Lower leg skin (tissue), 3 donors: ENCODE results near the gene PTDSS2.

Experiments
- POLR2A ChIP-seq, 2 donors: fragments of 450-650 bp; IDR thresholded peaks; one replicate each; pipeline ENCODE4 v1.6.1; 2016 to 2017; ENCODE audit warnings: antibody characterized with exemption in 2 of 2, mild to moderate bottlenecking in 1 of 2, moderate library complexity in 1 of 2
- TF ChIP-seq, protein P1 (sequence below), 3 donors: fragments of 450-650 bp; IDR thresholded peaks; one replicate each; pipeline ENCODE4 v1.5.1; 2016; ENCODE audit warnings: antibody characterized with exemption in 3 of 3, mild to moderate bottlenecking in 3 of 3, moderate library complexity in 2 of 3

DNA sequence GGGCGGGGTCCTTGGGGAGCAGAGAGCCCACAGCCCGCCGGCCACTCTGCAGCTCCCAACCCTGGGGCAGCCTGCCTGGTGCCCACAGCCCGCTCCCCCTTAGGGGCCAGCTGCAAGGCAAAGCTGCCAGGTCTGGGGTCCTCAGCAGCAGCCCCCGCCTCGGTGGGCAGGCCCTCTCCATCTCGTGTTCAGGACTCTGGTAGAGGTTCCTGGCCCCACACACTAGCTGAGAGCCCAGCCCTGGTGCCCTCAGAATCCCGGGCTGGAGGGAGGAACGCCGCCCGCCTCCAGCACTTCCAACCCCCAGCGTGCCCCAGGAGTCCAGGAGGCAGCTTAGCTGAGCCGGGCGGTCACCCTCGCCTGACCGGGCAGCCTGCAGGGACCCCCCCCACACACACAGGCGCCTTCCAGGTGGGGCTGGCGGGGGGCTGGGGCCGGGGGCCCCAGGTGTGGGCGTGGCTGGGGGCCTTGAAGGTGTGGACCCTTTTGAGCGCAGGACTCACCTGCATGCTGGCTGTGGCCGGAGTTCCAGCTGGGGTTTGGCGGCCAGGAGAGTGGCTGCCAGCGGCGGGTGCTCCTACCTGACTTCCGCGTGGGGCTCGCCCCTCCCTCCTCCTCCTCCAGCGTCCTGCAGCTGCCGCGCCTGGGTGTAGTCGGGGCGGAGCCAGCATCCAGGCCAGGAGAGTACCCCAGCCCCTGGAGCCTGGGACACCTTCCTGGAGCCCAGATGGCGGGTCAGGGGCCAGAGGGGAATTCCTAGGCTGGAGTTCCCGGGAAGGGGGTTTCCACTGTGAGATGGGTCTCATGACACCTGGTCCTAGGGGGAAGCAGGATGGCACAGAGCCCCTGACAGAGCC lies 8.4 kb upstream of the PTDSS2 start, which contains the start of gene ANO9:
- TF ChIP-seq POLR2A (IDR thresholded peaks at IDR 0.05) = no peak
- TF ChIP-seq, protein P1, sequence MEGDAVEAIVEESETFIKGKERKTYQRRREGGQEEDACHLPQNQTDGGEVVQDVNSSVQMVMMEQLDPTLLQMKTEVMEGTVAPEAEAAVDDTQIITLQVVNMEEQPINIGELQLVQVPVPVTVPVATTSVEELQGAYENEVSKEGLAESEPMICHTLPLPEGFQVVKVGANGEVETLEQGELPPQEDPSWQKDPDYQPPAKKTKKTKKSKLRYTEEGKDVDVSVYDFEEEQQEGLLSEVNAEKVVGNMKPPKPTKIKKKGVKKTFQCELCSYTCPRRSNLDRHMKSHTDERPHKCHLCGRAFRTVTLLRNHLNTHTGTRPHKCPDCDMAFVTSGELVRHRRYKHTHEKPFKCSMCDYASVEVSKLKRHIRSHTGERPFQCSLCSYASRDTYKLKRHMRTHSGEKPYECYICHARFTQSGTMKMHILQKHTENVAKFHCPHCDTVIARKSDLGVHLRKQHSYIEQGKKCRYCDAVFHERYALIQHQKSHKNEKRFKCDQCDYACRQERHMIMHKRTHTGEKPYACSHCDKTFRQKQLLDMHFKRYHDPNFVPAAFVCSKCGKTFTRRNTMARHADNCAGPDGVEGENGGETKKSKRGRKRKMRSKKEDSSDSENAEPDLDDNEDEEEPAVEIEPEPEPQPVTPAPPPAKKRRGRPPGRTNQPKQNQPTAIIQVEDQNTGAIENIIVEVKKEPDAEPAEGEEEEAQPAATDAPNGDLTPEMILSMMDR (IDR thresholded peaks at IDR 0.05) = no peak
